Esophagus (tissue), 2 donors: ENCODE data around the gene MC1R. TPM values are rescaled to one million over a fixed set of nuclear protein-coding genes. Genes with fewer than 3 reads are reported as not detected.

Experiments
- H3K27ac ChIP-seq, 2 donors: one replicate each; pipeline ENCODE4 v1.5.1; 2013; ENCODE audit warnings: low read depth in 2 of 2, mild to moderate bottlenecking in 2 of 2, inconsistent platforms in 1 of 2, low read length in 1 of 2, moderate library complexity in 1 of 2
- H3K27me3 ChIP-seq, 2 donors: one replicate each; pipeline ENCODE4 v1.6.1; 2013; ENCODE audit warnings: low read length in 2 of 2, control low read depth in 1 of 2, mild to moderate bottlenecking in 1 of 2; ENCODE audit not compliant: insufficient read depth in 2 of 2, control insufficient read depth in 1 of 2
- H3K36me3 ChIP-seq, 2 donors: one replicate each; pipeline ENCODE4 v1.6.1; 2013; ENCODE audit warnings: low read length in 1 of 2; ENCODE audit not compliant: control insufficient read depth in 2 of 2, insufficient read depth in 2 of 2
- H3K4me1 ChIP-seq, 2 donors: one replicate each; pipeline ENCODE4 v1.6.1; 2013; ENCODE audit warnings: low read length in 1 of 2; ENCODE audit not compliant: control insufficient read depth in 2 of 2, insufficient read depth in 2 of 2
- H3K4me3 ChIP-seq, 2 donors: one replicate each; pipeline ENCODE4 v1.5.1; 2013; ENCODE audit warnings: low read length in 2 of 2, mild to moderate bottlenecking in 2 of 2, low read depth in 1 of 2, moderate library complexity in 1 of 2
- H3K9me3 ChIP-seq, 2 donors: one replicate each; pipeline ENCODE4 v1.6.1; 2013; ENCODE audit warnings: mild to moderate bottlenecking in 2 of 2, low read depth in 1 of 2, low read length in 1 of 2, moderate library complexity in 1 of 2; ENCODE audit not compliant: control insufficient read depth in 2 of 2, insufficient read depth in 1 of 2
- WGBS, 2 donors: extraction: QIAGEN DNeasy Blood & Tissue Kit; methylation state at CpG; one replicate each; pipeline ENCODE4 v1.1.7; 2013; 5-methylcytosine and 5-hydroxymethylcytosine counted together
- polyA plus RNA-seq, 2 donors: library from polyadenylated mRNA; stranded (reverse); fragments of 200-250 nt; gene quantifications; one replicate each; pipeline ENCODE4 v1.2.3, GENCODE V29; 2013
- donor health status: healthy with polysubstance abuse.
- donor health status: Bipolar disorder and iron deficiency.

Gene MC1R
- polyA plus RNA-seq, 2 donors: 1.3 to 3.3 TPM

GRCh38 chr16:89881368-89881730 is 37.3 kb upstream of the MC1R start:
- H3K27ac ChIP-seq: no peak overlapping the region
- no peaks in the 10 kb centered on the region for H3K27me3 ChIP-seq
- H3K4me3 ChIP-seq: no peak overlapping the region
- 71 to 81% methylated on average over 6 of the region's 6 CpGs for WGBS, 2 donors
- H3K36me3 ChIP-seq: peaks cover 9 to 39% of the 10 kb centered on the region in 2 donors
- H3K4me1 ChIP-seq: peaks cover 0 to 3% of the 10 kb centered on the region in 2 donors
- H3K9me3 ChIP-seq: no peaks in the 10 kb centered on the region

GRCh38 chr16:89883346-89884040 is 35.2 kb upstream of the MC1R start:
- WGBS, 2 donors: 92% methylated on average over 28 of the region's 28 CpGs
- peaks cover 0 to 3% of the 10 kb centered on the region in 2 donors for H3K4me1 ChIP-seq
- no peak overlapping the region for H3K4me3 ChIP-seq
- no peaks in the 10 kb centered on the region for H3K9me3 ChIP-seq
- H3K27ac ChIP-seq: no peak overlapping the region
- peaks cover 14 to 47% of the 10 kb centered on the region in 2 donors for H3K36me3 ChIP-seq
- H3K27me3 ChIP-seq: no peaks in the 10 kb centered on the region

DNA sequence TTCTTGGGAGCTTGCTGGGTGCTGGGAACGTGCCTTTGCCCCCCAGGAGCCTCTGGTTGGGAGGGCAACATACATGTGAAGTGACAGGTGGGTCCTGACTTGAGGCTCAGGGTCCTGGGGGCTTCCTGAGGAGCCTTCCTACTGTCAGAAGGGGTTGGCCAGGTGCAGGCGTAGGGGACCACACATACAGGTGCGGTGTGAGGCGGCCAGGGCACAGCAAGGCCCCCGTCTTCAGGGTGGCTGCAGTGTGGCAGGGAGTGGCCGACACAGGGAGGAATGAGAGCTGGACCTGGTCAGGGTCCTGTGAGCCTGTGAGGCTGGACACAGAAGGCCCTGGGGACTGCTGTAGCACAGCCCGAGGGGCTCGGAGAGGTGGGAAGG is 34.6 kb upstream of the MC1R start:
- H3K27ac ChIP-seq: no peak overlapping the region
- 93 to 96% methylated on average over 8 of the region's 8 CpGs for WGBS, 2 donors
- H3K9me3 ChIP-seq: no peaks in the 10 kb centered on the region
- H3K4me3 ChIP-seq: no peak overlapping the region
- peaks cover 0 to 3% of the 10 kb centered on the region in 2 donors for H3K4me1 ChIP-seq
- H3K27me3 ChIP-seq: no peaks in the 10 kb centered on the region
- H3K36me3 ChIP-seq: peaks cover 14 to 43% of the 10 kb centered on the region in 2 donors

DNA sequence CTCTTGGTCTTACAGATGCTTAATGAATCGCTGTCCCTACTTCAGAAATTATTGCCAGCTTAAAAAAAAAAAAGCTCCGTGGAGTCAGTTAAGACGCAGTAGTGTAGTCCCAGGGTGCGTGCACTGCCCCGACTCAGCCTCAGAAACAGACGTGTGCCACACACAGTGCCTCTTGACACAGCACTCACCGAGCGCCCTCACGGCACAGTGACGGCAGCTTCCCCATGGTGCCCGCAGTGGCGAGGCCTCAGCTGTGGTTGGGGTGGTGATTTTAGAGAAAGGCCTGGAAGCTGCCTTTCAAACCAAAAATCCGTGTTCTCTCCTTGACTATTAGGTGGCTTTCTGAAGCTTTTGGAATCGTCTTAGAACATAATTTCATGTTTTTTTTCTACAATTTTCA is 31.4 kb upstream of the MC1R start:
- Histone ChIP-seq H3K27me3 (no peaks in the 10 kb centered on the region), H3K9me3 (no peaks in the 10 kb centered on the region), H3K4me3 (no peak overlapping the region), H3K27ac (no peak overlapping the region), H3K4me1 (peaks cover 0 to 5% of the 10 kb centered on the region in 2 donors), H3K36me3 (peaks cover 21 to 54% of the 10 kb centered on the region in 2 donors)
- WGBS, 2 donors: 95 to 96% methylated on average over 14 of the region's 14 CpGs

GRCh38 chr16:89890200-89890599 is 28.5 kb upstream of the MC1R start:
- 85 to 90% methylated on average over 9 of the region's 9 CpGs for WGBS, 2 donors
- no peaks in the 10 kb centered on the region for H3K9me3 ChIP-seq
- peaks cover 0 to 5% of the 10 kb centered on the region in 2 donors for H3K4me1 ChIP-seq
- no peak overlapping the region for H3K27ac ChIP-seq
- H3K27me3 ChIP-seq: no peaks in the 10 kb centered on the region
- no peak overlapping the region for H3K4me3 ChIP-seq
- peaks cover 17 to 53% of the 10 kb centered on the region in 2 donors for H3K36me3 ChIP-seq

DNA sequence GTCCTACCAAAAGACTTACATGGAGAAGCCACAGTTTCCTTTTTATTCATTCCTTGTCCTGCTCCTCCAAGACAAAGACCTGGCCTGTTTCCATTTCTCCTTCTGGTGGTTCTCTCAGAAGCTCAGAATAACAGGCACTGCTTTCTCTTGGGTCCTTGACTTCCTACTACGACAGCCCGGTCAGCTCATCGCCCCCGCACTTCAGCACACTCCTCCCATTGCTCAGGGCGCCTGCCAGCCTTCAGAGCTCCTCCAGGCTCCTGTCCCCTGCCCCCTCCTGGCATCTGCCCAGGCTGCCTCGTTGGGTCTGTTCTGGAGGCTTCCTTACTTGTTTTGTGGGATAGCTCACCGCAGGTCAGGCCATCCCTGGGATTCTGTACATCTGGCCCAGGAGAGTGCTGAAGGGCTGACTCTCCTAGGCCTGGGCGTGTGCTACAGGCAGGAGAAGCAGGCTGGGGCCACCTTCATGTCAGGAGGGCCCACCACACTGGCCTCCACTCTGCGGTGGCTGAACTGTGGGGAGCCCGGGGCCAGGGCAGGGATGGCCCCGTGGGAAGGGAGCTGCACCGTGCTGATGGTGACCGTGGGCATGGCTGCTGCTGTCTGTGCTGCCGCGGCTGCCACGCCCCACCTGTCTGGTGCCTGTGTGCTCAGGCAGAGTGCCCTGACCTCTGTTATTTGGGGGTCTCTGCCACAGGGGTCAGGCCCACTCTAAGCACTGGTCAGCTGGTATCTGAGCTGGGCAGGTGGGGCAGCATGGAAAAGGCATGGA is 27.6 kb upstream of the MC1R start:
- no peaks in the 10 kb centered on the region for H3K9me3 ChIP-seq
- WGBS, 2 donors: 81 to 89% methylated on average over 16 of the region's 16 CpGs
- no peak overlapping the region for H3K4me3 ChIP-seq
- H3K4me1 ChIP-seq: peaks cover 0 to 5% of the 10 kb centered on the region in 2 donors
- no peak overlapping the region for H3K27ac ChIP-seq
- H3K27me3 ChIP-seq: no peaks in the 10 kb centered on the region
- peaks cover 17 to 55% of the 10 kb centered on the region in 2 donors for H3K36me3 ChIP-seq

GRCh38 chr16:89892055-89892630 is 26.5 kb upstream of the MC1R start:
- Histone ChIP-seq H3K36me3 (peaks cover 15 to 61% of the 10 kb centered on the region in 2 donors), H3K27me3 (no peaks in the 10 kb centered on the region), H3K4me1 (peaks cover 0 to 5% of the 10 kb centered on the region in 2 donors), H3K27ac (no peak overlapping the region), H3K9me3 (no peaks in the 10 kb centered on the region), H3K4me3 (no peak overlapping the region)
- WGBS, 2 donors: 93 to 94% methylated on average over 18 of the region's 18 CpGs

DNA sequence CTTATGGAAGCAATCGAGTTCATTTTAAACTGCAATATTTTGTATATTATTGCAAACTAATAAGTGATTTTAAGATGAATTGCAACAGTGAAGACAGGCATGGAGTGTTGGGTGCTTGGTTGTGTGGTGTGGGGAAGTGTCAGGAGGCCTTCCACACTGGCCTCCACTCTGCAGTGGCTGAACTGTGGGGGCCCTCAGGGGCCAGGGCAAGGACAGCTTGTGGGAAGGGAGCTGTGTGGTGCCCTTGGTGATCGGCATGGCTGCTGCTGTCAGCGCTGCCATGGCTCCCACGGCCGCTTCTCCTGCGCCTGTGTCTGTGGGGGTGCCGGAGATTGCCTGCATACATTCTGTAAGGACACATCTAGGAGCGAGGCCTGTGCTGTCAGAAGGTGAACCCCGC is 26.0 kb upstream of the MC1R start:
- Histone ChIP-seq H3K36me3 (peaks cover 12 to 60% of the 10 kb centered on the region in 2 donors), H3K4me3 (no peak overlapping the region), H3K27ac (no peak overlapping the region), H3K9me3 (no peaks in the 10 kb centered on the region), H3K4me1 (peaks cover 0 to 5% of the 10 kb centered on the region in 2 donors), H3K27me3 (no peaks in the 10 kb centered on the region)
- 95 to 98% methylated on average over 9 of the region's 9 CpGs for WGBS, 2 donors

GRCh38 chr16:89893642-89894548 is 24.8 kb upstream of the MC1R start:
- WGBS, 2 donors: 94 to 96% methylated on average over 45 of the region's 45 CpGs
- Histone ChIP-seq H3K36me3 (peaks cover 13 to 65% of the 10 kb centered on the region in 2 donors), H3K4me3 (no peak overlapping the region), H3K9me3 (no peaks in the 10 kb centered on the region), H3K27me3 (no peaks in the 10 kb centered on the region), H3K4me1 (peaks cover 0 to 5% of the 10 kb centered on the region in 2 donors), H3K27ac (no peak overlapping the region)
